Measurements from ENCODE around the gene GZMA.

Gene GZMA

DNA sequence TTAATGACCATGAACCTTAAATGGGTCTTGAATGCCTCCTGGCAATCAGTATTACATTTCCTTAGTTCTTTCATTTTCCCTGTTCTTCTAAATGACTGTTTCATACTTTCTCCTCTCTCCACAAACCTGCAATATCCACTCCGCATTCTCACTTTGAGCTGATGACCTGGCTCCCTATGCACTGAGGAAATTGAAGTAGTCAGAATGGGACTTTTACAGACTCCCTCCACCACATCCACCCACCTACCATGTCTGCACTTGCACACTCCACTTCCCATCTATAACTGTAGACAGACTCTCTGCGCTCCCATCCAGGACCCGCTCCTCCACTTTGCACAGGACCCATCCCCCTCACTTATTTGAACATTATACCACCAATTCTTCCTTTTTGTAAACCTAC is 36.2 kb upstream of the GZMA start:
- no peak overlapping the region for H2AFZ ChIP-seq (ENCODE audit: low read length)
- no peaks in the 10 kb centered on the region for H3K36me3 ChIP-seq (ENCODE audit: insufficient read depth, low read length)
- no peak for TF ChIP-seq EZH2 (IDR thresholded peaks at IDR 0.05; ENCODE audit: borderline replicate concordance, low read length)
- TF ChIP-seq, protein P1, sequence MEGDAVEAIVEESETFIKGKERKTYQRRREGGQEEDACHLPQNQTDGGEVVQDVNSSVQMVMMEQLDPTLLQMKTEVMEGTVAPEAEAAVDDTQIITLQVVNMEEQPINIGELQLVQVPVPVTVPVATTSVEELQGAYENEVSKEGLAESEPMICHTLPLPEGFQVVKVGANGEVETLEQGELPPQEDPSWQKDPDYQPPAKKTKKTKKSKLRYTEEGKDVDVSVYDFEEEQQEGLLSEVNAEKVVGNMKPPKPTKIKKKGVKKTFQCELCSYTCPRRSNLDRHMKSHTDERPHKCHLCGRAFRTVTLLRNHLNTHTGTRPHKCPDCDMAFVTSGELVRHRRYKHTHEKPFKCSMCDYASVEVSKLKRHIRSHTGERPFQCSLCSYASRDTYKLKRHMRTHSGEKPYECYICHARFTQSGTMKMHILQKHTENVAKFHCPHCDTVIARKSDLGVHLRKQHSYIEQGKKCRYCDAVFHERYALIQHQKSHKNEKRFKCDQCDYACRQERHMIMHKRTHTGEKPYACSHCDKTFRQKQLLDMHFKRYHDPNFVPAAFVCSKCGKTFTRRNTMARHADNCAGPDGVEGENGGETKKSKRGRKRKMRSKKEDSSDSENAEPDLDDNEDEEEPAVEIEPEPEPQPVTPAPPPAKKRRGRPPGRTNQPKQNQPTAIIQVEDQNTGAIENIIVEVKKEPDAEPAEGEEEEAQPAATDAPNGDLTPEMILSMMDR (IDR thresholded peaks at IDR 0.05; ENCODE audit: low read length): no peak
- H3K4me3 ChIP-seq (ENCODE audit: low read depth, low read length, poor library complexity, severe bottlenecking): no peak overlapping the region
- no peaks in the 10 kb centered on the region for H3K79me2 ChIP-seq (ENCODE audit: insufficient read depth, low read length)
- H3F3A ChIP-seq (ENCODE audit: insufficient read depth, low read length): no peaks in the 10 kb centered on the region
- H3K27me3 ChIP-seq (ENCODE audit: insufficient read depth, low read length): no peaks in the 10 kb centered on the region
- H3K4me1 ChIP-seq (ENCODE audit: insufficient read depth, low read length, severe bottlenecking): no peaks in the 10 kb centered on the region
- H3K9me3 ChIP-seq (ENCODE audit: low read length): no peaks in the 10 kb centered on the region
- no peaks in the 10 kb centered on the region for H3K9me2 ChIP-seq (ENCODE audit: low read depth, low read length)
- no peak overlapping the region for H3K27ac ChIP-seq (ENCODE audit: low read depth, low read length, poor library complexity, severe bottlenecking)
- H3K4me2 ChIP-seq (ENCODE audit: low read length): no peak overlapping the region
- H4K20me1 ChIP-seq (ENCODE audit: insufficient read depth, low read length): no peaks in the 10 kb centered on the region
- H3K9ac ChIP-seq (ENCODE audit: low read length): no peak overlapping the region

DNA sequence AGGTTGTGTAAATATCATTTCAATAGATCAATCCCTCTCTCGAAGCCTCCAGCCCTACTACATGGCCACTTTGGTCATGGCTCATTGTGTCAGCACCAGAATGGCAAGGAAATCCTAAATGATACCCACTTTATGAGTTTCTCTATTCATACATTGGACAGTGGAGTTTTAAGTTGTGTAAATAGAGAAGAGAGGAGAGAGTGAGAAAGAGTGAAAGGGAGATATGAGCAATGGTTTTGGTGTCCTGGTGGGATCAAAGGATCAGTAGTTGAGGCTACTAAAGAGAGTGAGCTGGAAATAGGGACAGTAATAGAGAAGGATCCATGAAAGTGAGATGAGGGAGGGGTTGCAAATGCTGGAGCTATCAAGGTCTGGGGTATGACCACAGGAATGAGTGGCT is 31.5 kb upstream of the GZMA start:
- no peak overlapping the region for H3K27ac ChIP-seq (ENCODE audit: low read depth, low read length, poor library complexity, severe bottlenecking)
- H3K27me3 ChIP-seq (ENCODE audit: insufficient read depth, low read length): no peaks in the 10 kb centered on the region
- H3K4me1 ChIP-seq (ENCODE audit: insufficient read depth, low read length, severe bottlenecking): no peaks in the 10 kb centered on the region
- no peaks in the 10 kb centered on the region for H3K9me2 ChIP-seq (ENCODE audit: low read depth, low read length)
- H3K36me3 ChIP-seq (ENCODE audit: insufficient read depth, low read length): no peaks in the 10 kb centered on the region
- H3K9me3 ChIP-seq (ENCODE audit: low read length): no peaks in the 10 kb centered on the region
- H3K9ac ChIP-seq (ENCODE audit: low read length): no peak overlapping the region
- no peaks in the 10 kb centered on the region for H3K79me2 ChIP-seq (ENCODE audit: insufficient read depth, low read length)
- no peak overlapping the region for H3K4me2 ChIP-seq (ENCODE audit: low read length)
- no peaks in the 10 kb centered on the region for H3F3A ChIP-seq (ENCODE audit: insufficient read depth, low read length)
- TF ChIP-seq, protein P1 (IDR thresholded peaks at IDR 0.05; ENCODE audit: low read length): no peak
- no peak for TF ChIP-seq EZH2 (IDR thresholded peaks at IDR 0.05; ENCODE audit: borderline replicate concordance, low read length)
- H3K4me3 ChIP-seq (ENCODE audit: low read depth, low read length, poor library complexity, severe bottlenecking): no peak overlapping the region
- H2AFZ ChIP-seq (ENCODE audit: low read length): no peak overlapping the region
- no peaks in the 10 kb centered on the region for H4K20me1 ChIP-seq (ENCODE audit: insufficient read depth, low read length)

DNA sequence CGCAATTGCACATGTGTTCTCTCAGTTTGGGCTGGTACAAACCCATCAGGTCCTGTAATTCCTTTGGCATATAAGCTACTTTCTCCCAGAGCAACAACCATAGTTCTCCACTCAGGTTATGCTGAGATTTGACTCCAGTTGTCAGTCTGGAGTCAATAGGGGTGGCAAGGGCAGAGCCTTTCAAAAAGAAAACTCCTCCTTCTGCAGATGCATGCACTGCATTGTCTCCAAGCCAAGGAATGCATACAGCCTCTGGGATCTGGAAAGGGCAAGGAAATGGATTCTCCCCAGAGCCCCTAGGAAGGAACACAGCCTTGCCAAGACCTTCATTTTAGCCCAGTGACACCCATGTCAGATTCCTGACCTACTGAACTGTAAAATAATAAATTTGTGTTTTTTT is 31.0 kb upstream of the GZMA start:
- TF ChIP-seq, protein P1 (IDR thresholded peaks at IDR 0.05; ENCODE audit: low read length): no peak
- TF ChIP-seq EZH2 (IDR thresholded peaks at IDR 0.05; ENCODE audit: borderline replicate concordance, low read length): no peak
- Histone ChIP-seq H3K27me3 (ENCODE audit: insufficient read depth, low read length) (no peaks in the 10 kb centered on the region), H2AFZ (ENCODE audit: low read length) (no peak overlapping the region), H3K27ac (ENCODE audit: low read depth, low read length, poor library complexity, severe bottlenecking) (no peak overlapping the region), H3K79me2 (ENCODE audit: insufficient read depth, low read length) (no peaks in the 10 kb centered on the region), H3K9ac (ENCODE audit: low read length) (no peak overlapping the region), H3K4me1 (ENCODE audit: insufficient read depth, low read length, severe bottlenecking) (no peaks in the 10 kb centered on the region), H3K9me2 (ENCODE audit: low read depth, low read length) (no peaks in the 10 kb centered on the region), H3K4me3 (ENCODE audit: low read depth, low read length, poor library complexity, severe bottlenecking) (no peak overlapping the region), H3K4me2 (ENCODE audit: low read length) (no peak overlapping the region), H3F3A (ENCODE audit: insufficient read depth, low read length) (no peaks in the 10 kb centered on the region), H3K36me3 (ENCODE audit: insufficient read depth, low read length) (no peaks in the 10 kb centered on the region), H3K9me3 (ENCODE audit: low read length) (no peaks in the 10 kb centered on the region), H4K20me1 (ENCODE audit: insufficient read depth, low read length) (no peaks in the 10 kb centered on the region)
